CD8-positive, alpha-beta memory T cell (primary cell): ENCODE measurements around the gene PAK1. TPM values are rescaled to one million over a fixed set of nuclear protein-coding genes. Genes with fewer than 3 reads are reported as not detected.

Experiments used
- CTCF ChIA-PET: fragments of 350-600 bp; sonication (Branson Sonifier 250); formaldehyde crosslinking; loops from one replicate; lab custom pipeline; 2021; ENCODE audit warnings: antibody characterized with exemption; lab: Charles Lee
- POLR2A ChIA-PET: fragments of 350-600 bp; sonication (Branson Sonifier 250); formaldehyde crosslinking; loops from one replicate; lab custom pipeline; 2021; ENCODE audit warnings: antibody characterized with exemption; lab: Charles Lee
- DNase-seq, 5 donors: peaks; one replicate each; pipeline versions ENCODE4 v3.0.0 to v3.0.0-alpha.2; 2020 to 2022; ENCODE audit warnings: mixed read lengths in 1 of 5
- H3K27ac ChIP-seq: one replicate; pipeline ENCODE4 v1.7.0; 2013; ENCODE audit warnings: low read depth, mild to moderate bottlenecking, low read length, moderate library complexity
- H3K27me3 ChIP-seq: 2 replicates; pipeline ENCODE4 v1.7.0; 2013; ENCODE audit warnings: low read length, mild to moderate bottlenecking; ENCODE audit not compliant: insufficient read depth, poor library complexity, severe bottlenecking
- H3K36me3 ChIP-seq: 2 replicates; pipeline ENCODE4 v1.7.0; 2013; ENCODE audit warnings: mild to moderate bottlenecking, low read length, moderate library complexity; ENCODE audit not compliant: insufficient read depth
- H3K4me1 ChIP-seq: 2 replicates; pipeline ENCODE4 v1.7.0; 2013; ENCODE audit warnings: mild to moderate bottlenecking, low read length, moderate library complexity; ENCODE audit not compliant: insufficient read depth
- H3K4me3 ChIP-seq: 2 replicates; pipeline ENCODE4 v1.7.0; 2013; ENCODE audit warnings: mild to moderate bottlenecking, low read length
- H3K9me3 ChIP-seq: 2 replicates; pipeline ENCODE4 v1.7.0; 2013; ENCODE audit warnings: mild to moderate bottlenecking, low read length
- H3K27ac Mint-ChIP-seq, 8 donors: one replicate each; pipeline ENCODE4 v1.8.0; 2020 to 2021; ENCODE audit warnings: mixed read lengths in 8 of 8, mild to moderate bottlenecking in 6 of 8, inconsistent platforms in 3 of 8, moderate library complexity in 3 of 8
- H3K27me3 Mint-ChIP-seq, 2 donors: one replicate each; pipeline ENCODE4 v1.8.0; 2020 to 2021; ENCODE audit warnings: mixed read lengths in 2 of 2, mild to moderate bottlenecking in 1 of 2, moderate library complexity in 1 of 2
- H3K36me3 Mint-ChIP-seq, 3 donors: one replicate each; pipeline ENCODE4 v1.8.0; 2020 to 2021; ENCODE audit warnings: mixed read lengths in 3 of 3, inconsistent platforms in 1 of 3, mild to moderate bottlenecking in 1 of 3
- H3K4me1 Mint-ChIP-seq, 3 donors: one replicate each; pipeline ENCODE4 v1.8.0; 2020 to 2021; ENCODE audit warnings: mixed read lengths in 3 of 3, inconsistent platforms in 1 of 3, mild to moderate bottlenecking in 1 of 3
- H3K4me3 Mint-ChIP-seq, 7 donors: one replicate each; pipeline ENCODE4 v1.8.0; 2020 to 2021; ENCODE audit warnings: mixed read lengths in 7 of 7, mild to moderate bottlenecking in 6 of 7, moderate library complexity in 4 of 7, inconsistent platforms in 2 of 7
- H3K9me3 Mint-ChIP-seq, 5 donors: one replicate each; pipeline ENCODE4 v1.8.0; 2020 to 2022; ENCODE audit warnings: mixed read lengths in 5 of 5, mild to moderate bottlenecking in 3 of 5, moderate library complexity in 2 of 5, inconsistent platforms in 1 of 5
- polyA plus RNA-seq: library from polyadenylated mRNA; unstranded; fragments of 300-500 nt; fragmentation: Illumina TruSeq; gene quantifications from one replicate; pipeline ENCODE4 v1.2.3, GENCODE V29; 2021
- total RNA-seq, 2 experiments: library from RNA; stranded (reverse); gene quantifications; one replicate each; pipeline ENCODE4 v1.2.3, GENCODE V29; 2021

The PAK1 gene
- total and polyA plus RNA-seq, 3 experiments from 2014 or later, result 9.3 to 32.1 (median 25.9) TPM

DNA sequence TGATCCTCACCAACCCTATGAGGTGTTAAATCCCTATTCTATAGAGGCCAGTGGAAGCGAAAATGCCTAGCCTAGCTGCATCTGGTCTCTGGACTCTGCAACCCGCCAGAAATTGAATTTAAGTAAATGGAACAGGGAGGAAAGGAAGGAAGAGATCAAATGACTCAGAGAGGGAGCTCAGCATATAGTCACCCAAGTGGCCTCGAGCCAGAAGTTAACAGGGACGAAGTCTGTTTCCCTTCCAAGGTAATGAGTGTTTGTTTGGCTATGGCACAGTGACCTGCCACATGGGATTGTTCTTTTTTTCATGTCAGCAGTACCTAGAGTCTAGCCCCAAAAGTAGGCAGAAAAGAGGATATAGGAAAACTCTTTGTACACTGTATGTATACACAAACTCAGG lies 66.3 kb downstream of the PAK1 start:
- DNase-seq, result no peak
- Mint-ChIP-seq H3K4me1 (peaks cover 28 to 46% (median 37%) of the 10 kb centered on the region in 3 donors), H3K4me3 (no peak overlapping the region), H3K9me3 (no peaks in the 10 kb centered on the region), H3K27me3 (no peaks in the 10 kb centered on the region), H3K36me3 (peaks cover 0 to 2% (median 2%) of the 10 kb centered on the region in 3 donors), H3K27ac (no peak overlapping the region)
- ChIA-PET CTCF (no interaction called here), POLR2A (no interaction called here)
- H3K36me3 ChIP-seq, result no peaks in the 10 kb centered on the region
- no peaks in the 10 kb centered on the region for H3K27me3 ChIP-seq
- H3K4me1 ChIP-seq, result peaks cover 30% of the 10 kb centered on the region
- H3K4me3 ChIP-seq, result no peak overlapping the region
- H3K27ac ChIP-seq, result no peak overlapping the region
- H3K9me3 ChIP-seq, result no peaks in the 10 kb centered on the region

DNA sequence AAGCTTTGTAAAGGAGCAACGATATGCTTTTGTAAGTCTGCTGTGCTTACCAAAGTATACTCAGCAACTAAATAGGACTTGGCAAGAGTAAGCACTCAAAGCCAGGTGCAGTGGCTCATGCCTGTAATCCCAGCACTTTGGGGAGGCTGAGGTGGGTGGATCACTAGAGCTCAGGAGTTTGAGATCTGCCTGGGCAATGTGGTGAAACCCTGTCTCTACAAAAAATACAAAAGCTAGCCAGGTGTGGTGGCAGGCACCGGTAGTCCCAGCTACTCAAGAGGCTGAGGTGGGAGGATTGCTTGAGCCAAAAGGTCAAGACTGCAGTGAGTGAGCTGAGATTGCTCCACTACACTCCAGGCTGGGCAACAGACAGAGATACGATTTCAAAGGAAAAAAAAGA lies 67.5 kb downstream of the PAK1 start:
- Histone ChIP-seq H3K4me1 (peaks cover 22% of the 10 kb centered on the region), H3K27me3 (no peaks in the 10 kb centered on the region), H3K27ac (no peak overlapping the region), H3K4me3 (no peak overlapping the region), H3K9me3 (no peaks in the 10 kb centered on the region), H3K36me3 (no peaks in the 10 kb centered on the region)
- CTCF ChIA-PET, result interaction anchor here (1.1 kb wide), 1 partner anchor 10 kb away, joined by 3 read pairs; no protein-coding TSS in a partner anchor
- H3K27me3 Mint-ChIP-seq, result no peaks in the 10 kb centered on the region
- no peak overlapping the region for H3K4me3 Mint-ChIP-seq
- H3K36me3 Mint-ChIP-seq, result peaks cover 0 to 2% (median 0%) of the 10 kb centered on the region in 3 donors
- POLR2A ChIA-PET, result no interaction called here
- DNase-seq, result no peak
- peaks cover 21 to 36% (median 27%) of the 10 kb centered on the region in 3 donors for H3K4me1 Mint-ChIP-seq
- no peaks in the 10 kb centered on the region for H3K9me3 Mint-ChIP-seq
- H3K27ac Mint-ChIP-seq, result peak overlapping the region in 1 of 8 donors; percentile 38

DNA sequence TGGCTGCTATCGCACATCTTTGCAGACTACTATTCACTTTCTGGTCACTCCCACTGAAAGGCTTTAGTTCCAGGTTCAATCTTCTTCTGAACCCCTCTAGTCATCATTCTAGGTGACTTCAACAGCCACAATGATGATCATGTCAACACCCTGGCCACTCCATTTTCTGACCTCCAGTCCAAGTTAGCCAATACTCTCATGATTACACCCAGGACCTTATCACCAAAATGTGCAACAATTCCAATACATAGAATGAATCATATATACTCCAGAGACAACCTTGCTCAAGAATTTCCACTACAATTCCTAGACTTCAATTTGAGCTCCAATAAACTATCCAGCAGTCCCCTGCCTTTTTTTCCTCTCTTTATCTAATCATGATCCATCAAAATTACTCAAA lies 70.7 kb downstream of the PAK1 start:
- H3K27ac ChIP-seq, result no peak overlapping the region
- Mint-ChIP-seq H3K4me1 (peaks cover 3 to 10% (median 5%) of the 10 kb centered on the region in 3 donors), H3K27ac (no peak overlapping the region), H3K4me3 (no peak overlapping the region), H3K36me3 (peaks cover 0 to 10% (median 7%) of the 10 kb centered on the region in 3 donors), H3K27me3 (no peaks in the 10 kb centered on the region), H3K9me3 (no peaks in the 10 kb centered on the region)
- peaks cover 7% of the 10 kb centered on the region for H3K4me1 ChIP-seq
- no peaks in the 10 kb centered on the region for H3K9me3 ChIP-seq
- no peaks in the 10 kb centered on the region for H3K36me3 ChIP-seq
- ChIA-PET CTCF (no interaction called here), POLR2A (no interaction called here)
- H3K4me3 ChIP-seq, result no peak overlapping the region
- no peaks in the 10 kb centered on the region for H3K27me3 ChIP-seq
- no peak for DNase-seq

DNA sequence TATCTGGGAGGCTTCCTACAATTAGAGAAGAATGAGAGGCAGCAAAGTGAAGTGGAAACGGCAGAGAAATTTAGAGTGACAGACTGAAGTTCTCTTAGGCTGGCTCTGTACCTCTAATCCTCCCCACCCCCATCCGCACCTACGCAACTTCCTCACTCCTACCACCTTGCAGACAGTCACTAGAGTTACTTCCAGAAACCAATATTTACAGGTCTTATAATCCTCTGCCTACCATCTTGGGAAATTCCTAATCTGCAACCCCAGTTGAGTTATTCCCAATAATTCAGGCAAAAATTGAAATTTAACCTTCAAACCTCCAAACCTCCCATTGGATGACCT lies 71.7 kb downstream of the PAK1 start:
- H3K36me3 ChIP-seq, result no peaks in the 10 kb centered on the region
- DNase-seq, result no peak
- no peaks in the 10 kb centered on the region for H3K9me3 Mint-ChIP-seq
- POLR2A ChIA-PET, result no interaction called here
- H3K27me3 ChIP-seq, result no peaks in the 10 kb centered on the region
- H3K27ac Mint-ChIP-seq, result no peak overlapping the region
- no peak overlapping the region for H3K27ac ChIP-seq
- H3K4me1 ChIP-seq, result peaks cover 7% of the 10 kb centered on the region
- no peaks in the 10 kb centered on the region for H3K27me3 Mint-ChIP-seq
- no peaks in the 10 kb centered on the region for H3K9me3 ChIP-seq
- CTCF ChIA-PET, result no interaction called here
- no peak overlapping the region for H3K4me3 ChIP-seq
- H3K4me1 Mint-ChIP-seq, result peaks cover 0 to 5% (median 5%) of the 10 kb centered on the region in 3 donors
- H3K36me3 Mint-ChIP-seq, result peaks cover 0 to 11% (median 8%) of the 10 kb centered on the region in 3 donors
- H3K4me3 Mint-ChIP-seq, result no peak overlapping the region

- Mint-ChIP-seq H3K36me3 (peaks cover 0 to 11% (median 8%) of the 10 kb centered on the region in 3 donors), H3K4me1 (peaks cover 0 to 5% (median 5%) of the 10 kb centered on the region in 3 donors), H3K27ac (no peak overlapping the region), H3K27me3 (no peaks in the 10 kb centered on the region), H3K9me3 (no peaks in the 10 kb centered on the region), H3K4me3 (no peak overlapping the region)
- H3K4me1 ChIP-seq, result peaks cover 7% of the 10 kb centered on the region
- H3K4me3 ChIP-seq, result no peak overlapping the region
- no peaks in the 10 kb centered on the region for H3K9me3 ChIP-seq
- H3K27me3 ChIP-seq, result no peaks in the 10 kb centered on the region
- no peak overlapping the region for H3K27ac ChIP-seq
- ChIA-PET POLR2A (no interaction called here), CTCF (interaction anchor here (1.2 kb wide), 1 partner anchor 11 kb away, joined by 3 read pairs; no protein-coding TSS in a partner anchor)
- DNase-seq, result no peak
- H3K36me3 ChIP-seq, result no peaks in the 10 kb centered on the region
Observed at GRCh38 chr11:77401486-77402217, 72.2 kb downstream of the PAK1 start.

GRCh38 chr11:77400775-77401449 lies 73.0 kb downstream of the PAK1 start:
- no peak for DNase-seq
- ChIA-PET POLR2A (no interaction called here), CTCF (interaction anchor here (1.2 kb wide), 1 partner anchor 12 kb away, joined by 3 read pairs; no protein-coding TSS in a partner anchor)
- no peaks in the 10 kb centered on the region for H3K27me3 Mint-ChIP-seq
- H3K27ac Mint-ChIP-seq, result no peak overlapping the region
- no peaks in the 10 kb centered on the region for H3K9me3 Mint-ChIP-seq
- peaks cover 0 to 11% (median 8%) of the 10 kb centered on the region in 3 donors for H3K36me3 Mint-ChIP-seq
- H3K4me1 ChIP-seq, result peaks cover 2% of the 10 kb centered on the region
- no peak overlapping the region for H3K4me3 ChIP-seq
- H3K27me3 ChIP-seq, result no peaks in the 10 kb centered on the region
- no peaks in the 10 kb centered on the region for H3K36me3 ChIP-seq
- H3K4me1 Mint-ChIP-seq, result peaks cover 0 to 5% (median 5%) of the 10 kb centered on the region in 3 donors
- no peaks in the 10 kb centered on the region for H3K9me3 ChIP-seq
- H3K27ac ChIP-seq, result no peak overlapping the region
- H3K4me3 Mint-ChIP-seq, result no peak overlapping the region

DNA sequence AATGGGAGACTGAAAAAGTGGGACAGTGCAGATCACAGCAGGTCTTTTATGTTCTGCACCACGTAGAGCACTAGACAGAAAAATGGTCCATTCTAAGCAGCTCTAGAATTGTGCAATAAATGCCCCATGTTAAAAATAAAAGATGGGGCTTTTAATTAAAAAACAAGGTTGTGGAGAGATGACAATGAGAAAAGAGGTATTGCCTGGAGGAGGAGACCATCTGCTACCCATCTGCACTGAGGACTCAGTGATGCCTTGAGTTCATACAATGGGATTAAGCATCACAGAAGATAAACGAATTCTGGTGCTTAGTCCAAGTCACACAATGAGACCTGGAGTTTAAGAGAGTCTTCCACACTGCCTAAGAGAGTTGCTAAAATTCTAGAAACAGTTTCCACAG lies 73.6 kb downstream of the PAK1 start:
- H3K27ac ChIP-seq, result no peak overlapping the region
- no peaks in the 10 kb centered on the region for H3K27me3 Mint-ChIP-seq
- ChIA-PET POLR2A (no interaction called here), CTCF (interaction anchor here (1.2 kb wide), 1 partner anchor 12 kb away, joined by 3 read pairs; no protein-coding TSS in a partner anchor)
- H3K36me3 Mint-ChIP-seq, result peaks cover 0 to 11% (median 8%) of the 10 kb centered on the region in 3 donors
- H3K9me3 ChIP-seq, result no peaks in the 10 kb centered on the region
- H3K9me3 Mint-ChIP-seq, result no peaks in the 10 kb centered on the region
- H3K4me3 ChIP-seq, result no peak overlapping the region
- H3K4me1 ChIP-seq, result no peaks in the 10 kb centered on the region
- H3K4me3 Mint-ChIP-seq, result no peak overlapping the region
- peak overlapping the region in 1 of 8 donors; percentile 3 for H3K27ac Mint-ChIP-seq
- H3K36me3 ChIP-seq, result no peaks in the 10 kb centered on the region
- H3K27me3 ChIP-seq, result no peaks in the 10 kb centered on the region
- no peak for DNase-seq
- H3K4me1 Mint-ChIP-seq, result peaks cover 0 to 5% (median 5%) of the 10 kb centered on the region in 3 donors

GRCh38 chr11:77397631-77398030 lies 76.3 kb downstream of the PAK1 start:
- Histone ChIP-seq H3K27ac (no peak overlapping the region), H3K4me1 (no peaks in the 10 kb centered on the region), H3K36me3 (no peaks in the 10 kb centered on the region), H3K4me3 (no peak overlapping the region), H3K27me3 (no peaks in the 10 kb centered on the region), H3K9me3 (no peaks in the 10 kb centered on the region)
- H3K4me3 Mint-ChIP-seq, result no peak overlapping the region
- peaks cover 0 to under 1% (median 0%) of the 10 kb centered on the region in 3 donors for H3K4me1 Mint-ChIP-seq
- H3K9me3 Mint-ChIP-seq, result no peaks in the 10 kb centered on the region
- no peaks in the 10 kb centered on the region for H3K27me3 Mint-ChIP-seq
- CTCF ChIA-PET, result no interaction called here
- POLR2A ChIA-PET, result no interaction called here
- H3K36me3 Mint-ChIP-seq, result peaks cover under 1 to 11% (median 6%) of the 10 kb centered on the region in 3 donors
- peak overlapping the region in 1 of 8 donors; percentile 1 for H3K27ac Mint-ChIP-seq
- DNase-seq, result no peak
